Activated naive CD8-positive, alpha-beta T cell treated with anti-CD3 and anti-CD28 coated beads for 36 hours (primary cell): Measurements from ENCODE around the gene USH1C. TPM values are rescaled to one million over a fixed set of nuclear protein-coding genes. Genes with fewer than 3 reads are reported as not detected.

Experiments used
- DNase-seq: peaks from one replicate; pipeline ENCODE4 v3.0.0; 2021
- H3K27ac Mint-ChIP-seq: one replicate; pipeline ENCODE4 v1.8.0; 2022; ENCODE audit warnings: mild to moderate bottlenecking, moderate library complexity, mixed read lengths
- H3K27me3 Mint-ChIP-seq: one replicate; pipeline ENCODE4 v1.8.0; 2022; ENCODE audit warnings: mild to moderate bottlenecking, mixed read lengths
- H3K36me3 Mint-ChIP-seq: one replicate; pipeline ENCODE4 v1.8.0; 2021; ENCODE audit warnings: mild to moderate bottlenecking, mixed read lengths
- H3K4me1 Mint-ChIP-seq: one replicate; pipeline ENCODE4 v1.8.0; 2021; ENCODE audit warnings: mixed read lengths
- H3K4me3 Mint-ChIP-seq: one replicate; pipeline ENCODE4 v1.8.0; 2022; ENCODE audit warnings: mild to moderate bottlenecking, moderate library complexity, mixed read lengths
- H3K9me3 Mint-ChIP-seq: one replicate; pipeline ENCODE4 v1.8.0; 2022; ENCODE audit warnings: mixed read lengths
- total RNA-seq, 2 experiments: library from RNA; stranded (reverse); gene quantifications; one replicate each; pipeline ENCODE4 v1.2.3, GENCODE V29; 2021

USH1C gene
- total RNA-seq, 2 experiments from 2014 or later, result not detected

DNA sequence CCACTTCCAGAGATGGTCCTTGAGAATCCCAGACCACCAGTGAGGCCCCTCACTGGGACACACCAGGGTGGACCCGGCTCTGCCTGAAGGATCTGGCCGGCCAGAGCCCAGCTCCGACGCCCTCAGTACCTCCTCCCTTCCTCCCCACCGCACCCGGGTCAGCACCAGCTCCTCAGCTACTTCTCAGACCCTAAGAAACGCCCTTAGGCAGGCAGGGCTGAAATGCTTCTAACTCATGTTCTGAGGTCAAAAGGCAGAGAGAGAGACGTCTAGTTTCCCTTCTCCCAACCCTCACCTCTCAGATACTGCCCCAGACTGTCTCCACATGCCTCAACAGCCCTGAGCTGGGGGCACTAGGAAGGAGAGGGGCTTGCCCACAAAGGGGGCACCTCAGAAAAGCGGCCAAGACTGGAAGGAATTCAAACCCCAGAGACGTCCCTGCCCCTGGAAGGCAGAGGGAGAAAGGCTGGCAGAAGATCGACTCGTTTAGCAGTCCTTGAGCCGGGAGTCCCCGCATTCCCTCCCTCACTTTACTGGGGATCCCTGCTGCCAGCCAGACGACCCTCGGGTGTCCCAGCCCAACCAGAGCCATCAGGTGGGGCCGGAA lies 539 bp downstream of the USH1C start:
- H3K4me3 Mint-ChIP-seq, result no peak overlapping the region
- no peaks in the 10 kb centered on the region for H3K36me3 Mint-ChIP-seq
- peaks cover 41% of the 10 kb centered on the region for H3K27me3 Mint-ChIP-seq
- H3K4me1 Mint-ChIP-seq, result peaks cover 2% of the 10 kb centered on the region
- H3K9me3 Mint-ChIP-seq, result no peaks in the 10 kb centered on the region
- H3K27ac Mint-ChIP-seq, result no peak overlapping the region
- DNase-seq, result no peak

DNA sequence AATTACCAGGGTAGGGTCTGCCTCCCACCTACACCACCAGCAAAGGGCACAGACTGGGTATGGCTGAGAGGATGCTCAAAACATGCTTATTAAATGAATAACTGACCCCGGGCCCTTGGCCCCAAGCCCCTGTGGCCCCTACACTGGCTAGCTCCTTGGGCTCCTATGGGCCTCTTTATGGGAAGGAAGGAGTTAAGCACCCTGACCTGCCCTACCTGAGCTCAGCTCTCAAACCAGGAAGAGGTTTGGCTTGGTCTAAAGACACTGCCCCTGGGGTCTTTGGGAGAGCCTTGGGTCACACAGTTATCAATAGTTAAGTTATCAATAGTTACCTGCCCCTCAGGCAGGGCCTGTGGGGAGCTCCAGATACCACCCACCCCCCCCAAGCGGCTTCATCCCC lies 1.2 kb downstream of the USH1C start:
- Mint-ChIP-seq H3K36me3 (no peaks in the 10 kb centered on the region), H3K9me3 (no peaks in the 10 kb centered on the region), H3K4me3 (no peak overlapping the region), H3K27ac (no peak overlapping the region), H3K4me1 (peaks cover 2% of the 10 kb centered on the region), H3K27me3 (peaks cover 41% of the 10 kb centered on the region)
- no peak for DNase-seq

DNA sequence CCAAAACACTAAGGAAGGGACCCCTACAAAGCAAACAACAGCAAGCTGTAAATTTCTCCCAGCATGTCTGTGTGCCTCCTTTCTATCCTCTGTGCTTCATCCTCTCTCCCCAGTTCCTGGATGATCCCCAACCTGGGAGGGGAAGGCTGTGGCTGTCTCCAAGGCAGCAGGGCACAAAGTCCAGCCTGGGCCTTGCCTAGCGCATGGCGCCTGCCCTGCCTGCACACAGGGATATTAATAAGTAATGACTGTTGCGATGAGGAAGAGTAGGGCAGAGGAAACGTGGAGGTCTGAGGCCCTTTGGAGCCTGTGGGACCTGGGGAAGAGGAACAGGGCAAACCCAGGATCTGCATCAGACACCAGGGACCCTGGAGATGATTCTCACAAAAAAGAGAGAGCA lies 2.0 kb downstream of the USH1C start:
- Mint-ChIP-seq H3K27ac (no peak overlapping the region), H3K4me1 (peaks cover 2% of the 10 kb centered on the region), H3K27me3 (peaks cover 33% of the 10 kb centered on the region), H3K9me3 (no peaks in the 10 kb centered on the region), H3K36me3 (no peaks in the 10 kb centered on the region), H3K4me3 (no peak overlapping the region)
- no peak for DNase-seq

DNA sequence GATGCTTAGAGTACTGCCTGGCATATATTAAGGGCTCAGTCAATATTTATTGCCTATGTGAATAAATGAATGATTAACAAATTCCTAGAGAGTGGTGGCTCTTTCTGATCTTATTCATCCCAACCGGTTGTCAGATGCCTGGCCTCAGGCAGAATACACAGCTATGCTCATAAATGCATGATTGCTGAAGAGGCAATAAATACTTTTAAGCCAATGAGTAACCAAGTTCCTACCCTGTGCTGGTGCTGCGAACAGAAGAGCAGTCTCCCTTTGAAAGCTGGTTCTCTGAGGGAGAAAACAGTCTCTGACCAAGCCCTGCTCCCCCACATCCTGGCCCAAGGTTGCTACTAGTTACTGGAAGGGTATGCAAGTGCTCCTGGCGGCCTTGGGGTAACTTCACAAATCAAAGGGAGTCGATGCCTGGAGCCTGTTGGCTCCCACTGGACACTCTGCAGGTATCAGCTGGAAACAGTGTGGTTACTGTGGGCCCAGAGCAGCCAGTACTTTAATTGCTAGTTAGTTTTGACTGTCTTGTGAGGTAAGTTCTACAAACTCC lies 2.8 kb downstream of the USH1C start:
- no peaks in the 10 kb centered on the region for H3K36me3 Mint-ChIP-seq
- peaks cover 2% of the 10 kb centered on the region for H3K4me1 Mint-ChIP-seq
- DNase-seq, result no peak
- no peak overlapping the region for H3K4me3 Mint-ChIP-seq
- no peaks in the 10 kb centered on the region for H3K9me3 Mint-ChIP-seq
- H3K27ac Mint-ChIP-seq, result no peak overlapping the region
- H3K27me3 Mint-ChIP-seq, result peaks cover 27% of the 10 kb centered on the region

DNA sequence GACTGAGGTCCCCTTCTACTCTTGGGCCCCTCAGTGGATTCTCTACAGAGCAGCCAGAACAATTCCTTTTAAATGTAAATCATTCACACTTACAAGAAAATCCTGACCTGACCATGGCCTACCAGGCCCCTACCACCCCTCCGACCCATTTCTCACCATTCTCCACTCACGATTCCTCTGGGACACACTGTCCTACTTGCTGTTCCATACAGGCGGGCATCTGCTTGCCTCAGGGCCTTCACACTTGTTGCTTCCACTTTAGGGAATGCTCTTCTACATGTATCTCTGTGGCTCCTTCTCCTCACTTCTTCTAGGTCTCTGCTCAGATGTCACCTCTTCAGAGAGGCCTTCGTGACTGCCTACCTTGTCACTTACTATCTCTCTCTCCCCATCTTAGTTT lies 3.4 kb downstream of the USH1C start:
- peaks cover 22% of the 10 kb centered on the region for H3K27me3 Mint-ChIP-seq
- H3K4me3 Mint-ChIP-seq, result no peak overlapping the region
- no peaks in the 10 kb centered on the region for H3K9me3 Mint-ChIP-seq
- no peak overlapping the region for H3K27ac Mint-ChIP-seq
- DNase-seq, result no peak
- H3K36me3 Mint-ChIP-seq, result no peaks in the 10 kb centered on the region
- H3K4me1 Mint-ChIP-seq, result peaks cover 2% of the 10 kb centered on the region

- no peak overlapping the region for H3K27ac Mint-ChIP-seq
- H3K4me1 Mint-ChIP-seq, result peaks cover 2% of the 10 kb centered on the region
- peaks cover 4% of the 10 kb centered on the region for H3K27me3 Mint-ChIP-seq
- no peak for DNase-seq
- H3K36me3 Mint-ChIP-seq, result no peaks in the 10 kb centered on the region
- H3K9me3 Mint-ChIP-seq, result no peaks in the 10 kb centered on the region
- H3K4me3 Mint-ChIP-seq, result no peak overlapping the region
These were observed 5.5 kb downstream of the USH1C start for GRCh38 chr11:17538731-17539130.

GRCh38 chr11:17538054-17538453 lies 6.2 kb downstream of the USH1C start:
- Mint-ChIP-seq H3K4me3 (no peak overlapping the region), H3K9me3 (no peaks in the 10 kb centered on the region), H3K27me3 (no peaks in the 10 kb centered on the region), H3K36me3 (no peaks in the 10 kb centered on the region), H3K27ac (no peak overlapping the region), H3K4me1 (no peaks in the 10 kb centered on the region)
- DNase-seq, result no peak

DNA sequence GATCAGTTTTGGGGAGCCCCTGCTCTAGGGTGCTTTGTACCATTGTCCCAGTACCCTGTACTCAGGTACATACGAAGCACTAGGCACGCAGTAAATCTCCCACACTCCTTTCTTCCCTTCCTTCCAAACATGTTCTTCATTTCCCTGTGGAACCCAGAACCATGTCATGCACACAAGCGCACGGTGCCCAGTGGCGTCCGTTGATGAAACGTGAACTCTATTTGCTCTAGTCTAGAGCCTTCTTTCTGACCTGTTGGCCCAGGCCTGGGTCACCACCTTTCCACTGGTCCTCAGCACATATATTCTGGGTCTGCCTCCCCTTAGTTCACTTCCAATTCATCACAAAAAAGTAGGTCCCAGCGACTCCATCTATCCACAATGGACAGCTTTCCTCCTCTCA lies 7.0 kb downstream of the USH1C start:
- H3K4me3 Mint-ChIP-seq, result no peak overlapping the region
- no peak overlapping the region for H3K27ac Mint-ChIP-seq
- DNase-seq, result no peak
- H3K27me3 Mint-ChIP-seq, result no peaks in the 10 kb centered on the region
- no peaks in the 10 kb centered on the region for H3K9me3 Mint-ChIP-seq
- no peaks in the 10 kb centered on the region for H3K4me1 Mint-ChIP-seq
- no peaks in the 10 kb centered on the region for H3K36me3 Mint-ChIP-seq

GRCh38 chr11:17535488-17535887 lies 8.7 kb downstream of the USH1C start:
- no peak for DNase-seq
- no peak overlapping the region for H3K4me3 Mint-ChIP-seq

GRCh38 chr11:17533778-17534415 lies 10.3 kb downstream of the USH1C start:
- peaks cover 5% of the 10 kb centered on the region for H3K27me3 Mint-ChIP-seq
- H3K9me3 Mint-ChIP-seq, result no peaks in the 10 kb centered on the region
- no peak for DNase-seq
- H3K27ac Mint-ChIP-seq, result no peak overlapping the region
- H3K4me3 Mint-ChIP-seq, result no peak overlapping the region
- H3K4me1 Mint-ChIP-seq, result no peaks in the 10 kb centered on the region
- no peaks in the 10 kb centered on the region for H3K36me3 Mint-ChIP-seq

More at GRCh38 chr11:17535488-17535887, 8.7 kb downstream of the USH1C start:
- Mint-ChIP-seq H3K27me3 (no peaks in the 10 kb centered on the region), H3K4me1 (no peaks in the 10 kb centered on the region), H3K9me3 (no peaks in the 10 kb centered on the region), H3K27ac (no peak overlapping the region), H3K36me3 (no peaks in the 10 kb centered on the region)

GRCh38 chr11:17533341-17533740 lies 10.9 kb downstream of the USH1C start:
- H3K27me3 Mint-ChIP-seq, result peaks cover 5% of the 10 kb centered on the region
- no peaks in the 10 kb centered on the region for H3K4me1 Mint-ChIP-seq
- H3K4me3 Mint-ChIP-seq, result no peak overlapping the region
- H3K9me3 Mint-ChIP-seq, result no peaks in the 10 kb centered on the region
- H3K27ac Mint-ChIP-seq, result no peak overlapping the region
- no peak for DNase-seq
- H3K36me3 Mint-ChIP-seq, result no peaks in the 10 kb centered on the region

DNA sequence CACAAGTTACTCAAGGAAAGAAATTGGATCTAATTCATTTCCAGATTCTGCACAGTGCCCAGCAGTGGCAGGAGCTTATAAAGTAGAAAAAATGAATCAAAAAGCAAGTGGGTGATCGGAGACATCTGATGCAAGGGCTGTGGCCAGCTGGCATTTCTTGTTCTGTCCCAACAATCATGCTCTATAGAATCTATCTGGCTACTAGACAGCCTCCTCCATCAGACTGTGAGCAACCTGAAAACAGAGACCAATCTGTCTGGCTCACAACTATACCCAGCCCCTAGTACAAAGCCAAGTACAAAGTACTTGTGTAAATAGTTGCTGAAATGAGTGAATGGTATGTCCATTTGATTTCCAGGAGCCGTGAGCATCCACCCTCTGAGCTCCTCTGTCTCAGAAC lies 11.4 kb downstream of the USH1C start:
- peaks cover 5% of the 10 kb centered on the region for H3K27me3 Mint-ChIP-seq
- H3K4me3 Mint-ChIP-seq, result no peak overlapping the region
- no peaks in the 10 kb centered on the region for H3K4me1 Mint-ChIP-seq
- H3K27ac Mint-ChIP-seq, result no peak overlapping the region
- no peaks in the 10 kb centered on the region for H3K9me3 Mint-ChIP-seq
- DNase-seq, result no peak
- H3K36me3 Mint-ChIP-seq, result no peaks in the 10 kb centered on the region

DNA sequence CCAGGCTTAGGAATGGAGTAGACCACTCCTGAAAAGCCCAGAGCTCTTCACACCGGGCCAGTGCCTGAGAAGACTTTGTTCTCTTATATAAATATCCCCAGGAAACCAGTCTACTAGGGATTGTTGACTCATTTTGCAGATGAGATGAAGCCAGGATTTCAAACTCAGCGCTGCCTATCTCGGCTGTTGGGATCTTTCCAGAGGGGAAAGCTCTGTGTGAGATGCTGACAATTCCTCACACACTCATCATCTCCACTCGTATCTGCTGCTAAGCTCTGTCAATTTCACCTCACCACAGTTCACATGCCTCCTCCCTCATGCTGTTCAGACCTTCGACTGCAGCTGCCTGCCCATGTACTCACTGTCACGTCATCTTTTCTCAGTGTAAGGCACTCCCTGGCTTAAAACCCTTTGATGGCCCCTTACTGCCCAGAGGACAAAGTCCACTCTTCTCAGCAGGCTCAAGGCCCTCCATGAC lies 12.5 kb downstream of the USH1C start:
- Mint-ChIP-seq H3K4me1 (no peaks in the 10 kb centered on the region), H3K4me3 (no peak overlapping the region), H3K27me3 (peaks cover 5% of the 10 kb centered on the region), H3K9me3 (no peaks in the 10 kb centered on the region), H3K36me3 (no peaks in the 10 kb centered on the region), H3K27ac (no peak overlapping the region)
- DNase-seq, result no peak

- Mint-ChIP-seq H3K27ac (no peak overlapping the region), H3K4me1 (no peaks in the 10 kb centered on the region), H3K36me3 (no peaks in the 10 kb centered on the region), H3K27me3 (peaks cover 6% of the 10 kb centered on the region), H3K9me3 (no peaks in the 10 kb centered on the region), H3K4me3 (no peak overlapping the region)
- no peak for DNase-seq
These were observed 13.1 kb downstream of the USH1C start for GRCh38 chr11:17531071-17531600.

GRCh38 chr11:17529844-17530185 lies 14.4 kb downstream of the USH1C start:
- no peaks in the 10 kb centered on the region for H3K36me3 Mint-ChIP-seq
- H3K4me3 Mint-ChIP-seq, result no peak overlapping the region
- no peaks in the 10 kb centered on the region for H3K9me3 Mint-ChIP-seq
- DNase-seq, result no peak
- H3K4me1 Mint-ChIP-seq, result no peaks in the 10 kb centered on the region
- no peak overlapping the region for H3K27ac Mint-ChIP-seq
- peaks cover 7% of the 10 kb centered on the region for H3K27me3 Mint-ChIP-seq
